Psoas muscle (tissue), 8 donors: ENCODE results near the gene PANX1. TPM values are rescaled to one million over a fixed set of nuclear protein-coding genes. Genes with fewer than 3 reads are reported as not detected.
"Not testable (repeated sequence)": the region's sequence is repeated elsewhere in the genome, so short reads cannot be mapped to it uniquely, and the experiment has no call there.

Experiments used
- ATAC-seq, 4 donors: fragments of 200-7000 bp; cut with Tn5 transposase; one replicate each; pipeline ENCODE4 v1.9.1; 2020; ENCODE audit warnings: moderate library complexity in 3 of 4, mild to moderate bottlenecking in 2 of 4
- DNase-seq, 2 donors: peaks; one replicate each; pipeline ENCODE4 v3.0.0-alpha.2; 2020
- H3K27ac ChIP-seq: fragments of 200-600 bp; one replicate; pipeline ENCODE4 v1.8.0; 2022
- H3K27me3 ChIP-seq, 3 donors: fragments of 200-600 bp in 1 of 3; one replicate each; pipeline versions ENCODE4 v1.6.1 to v1.8.0; 2013 to 2022; ENCODE audit warnings: low read length in 2 of 3, mild to moderate bottlenecking in 2 of 3, moderate library complexity in 1 of 3; ENCODE audit not compliant: insufficient read depth in 3 of 3
- H3K36me3 ChIP-seq, 2 donors: fragments of 200-600 bp in 1 of 2; one replicate each; pipeline versions ENCODE4 v1.6.1 to v1.8.0; 2013 to 2022; ENCODE audit warnings: low read depth in 1 of 2, mild to moderate bottlenecking in 1 of 2, moderate library complexity in 1 of 2; ENCODE audit not compliant: insufficient read depth in 1 of 2
- H3K4me1 ChIP-seq: fragments of 200-600 bp; one replicate; pipeline ENCODE4 v1.8.0; 2022
- H3K4me3 ChIP-seq: fragments of 200-600 bp; one replicate; pipeline ENCODE4 v1.8.0; 2022; ENCODE audit warnings: mild to moderate bottlenecking
- H3K9me3 ChIP-seq: fragments of 200-600 bp; one replicate; pipeline ENCODE4 v1.8.0; 2022
- CTCF ChIP-seq: fragments of 200-600 bp; IDR thresholded peaks from one replicate; pipeline ENCODE4 v1.8.0; 2022; ENCODE audit warnings: antibody characterized with exemption
- WGBS, 3 donors: extraction: QIAGEN DNeasy Blood & Tissue Kit; methylation state at CpG; one replicate each; pipeline versions ENCODE4 v1.1.6 to v1.1.7; 2013; 5-methylcytosine and 5-hydroxymethylcytosine counted together
- intact Hi-C, 2 donors: fragments of 100-400 bp; cut with DNase I; formaldehyde crosslinking; loops; one replicate each; pipeline versions ENCODE4 v1.11.0 to v1.14.2; 2022
- polyA plus RNA-seq, 3 donors: library from polyadenylated mRNA; stranded (reverse); fragments of 200-250 nt; gene quantifications; one replicate each; pipeline ENCODE4 v1.2.3, GENCODE V29; 2013
- total RNA-seq, 4 donors: library from RNA; stranded (reverse); fragmentation: NEBNext Ultra II Directional in 2 of 4; extraction: Animal tissue kit (Norgen Biotek cat#: 25700) in 2 of 4; gene quantifications; one replicate each; pipeline versions ENCODE4 v1.2.1 to v1.2.4, GENCODE V29; 2021 to 2023
- donor health status: healthy with polysubstance abuse.
- donor health status: DM: no; HTN: no; CAD: no; lungs with moderate emphysema.
- donor health status: Bipolar disorder and iron deficiency.
- donor health status: healthy.
- donor health status: DM: yes; HTN: yes; CAD: no.
- donor health status: DM: no; HTN: no; CAD: no.
- donor health status: DM: no; HTN: no; CAD: no.
- donor health status: DM: yes; HTN: yes; CAD: no.

Gene PANX1
- total and polyA plus RNA-seq, 7 donors: 9.2 to 87.2 (median 33.5) TPM

- DNase-seq (no peak), ATAC-seq (no peak)
- intact Hi-C loops: no loop called here
- no peak for TF ChIP-seq CTCF
- no peaks in the 10 kb centered on the region for H3K4me1 ChIP-seq
- no peaks in the 10 kb centered on the region for H3K36me3 ChIP-seq
- no peak overlapping the region for H3K4me3 ChIP-seq
- H3K27me3 ChIP-seq: no peaks in the 10 kb centered on the region
- H3K27ac ChIP-seq: no peak overlapping the region
- WGBS, 3 donors: 93 to 100% (median 95%) methylated on average over 1 of the region's 1 CpG
- H3K9me3 ChIP-seq: no peaks in the 10 kb centered on the region
These were observed 11.5 kb upstream of the PANX1 start for GRCh38 chr11:94117197-94117574.

- no peaks in the 10 kb centered on the region for H3K9me3 ChIP-seq
- no peaks in the 10 kb centered on the region for H3K36me3 ChIP-seq
- no peaks in the 10 kb centered on the region for H3K27me3 ChIP-seq
- TF ChIP-seq CTCF: no peak
- H3K4me3 ChIP-seq: no peak overlapping the region
- ATAC-seq (no peak), DNase-seq (no peak)
- H3K27ac ChIP-seq: no peak overlapping the region
- intact Hi-C loops: no loop called here
- no peaks in the 10 kb centered on the region for H3K4me1 ChIP-seq
These were observed 10.8 kb upstream of the PANX1 start for GRCh38 chr11:94117871-94118270.

- H3K27ac ChIP-seq, ATAC-seq, H3K4me1 ChIP-seq, H3K36me3 ChIP-seq, H3K27me3 ChIP-seq, DNase-seq, H3K9me3 ChIP-seq, intact Hi-C loops, H3K4me3 ChIP-seq: not testable (repeated sequence)
- WGBS, 3 donors: 71 to 84% (median 83%) methylated on average over 6 of the region's 6 CpGs
These were observed 9.0 kb upstream of the PANX1 start for GRCh38 chr11:94119676-94120075.

GRCh38 chr11:94120516-94120915, 8.1 kb upstream of the PANX1 start:
- DNase-seq, ATAC-seq, H3K27me3 ChIP-seq, H3K9me3 ChIP-seq, H3K4me3 ChIP-seq, H3K27ac ChIP-seq, H3K4me1 ChIP-seq, intact Hi-C loops, H3K36me3 ChIP-seq: not testable (repeated sequence)
- WGBS, 3 donors: 70 to 79% (median 78%) methylated on average over 2 of the region's 2 CpGs

- ATAC-seq: no peak
- intact Hi-C loops: no loop called here
- Histone ChIP-seq H3K36me3 (no peaks in the 10 kb centered on the region), H3K4me3 (no peak overlapping the region), H3K4me1 (no peaks in the 10 kb centered on the region), H3K9me3 (no peaks in the 10 kb centered on the region), H3K27ac (no peak overlapping the region), H3K27me3 (no peaks in the 10 kb centered on the region)
- WGBS, 3 donors: 93 to 98% (median 97%) methylated on average over 6 of the region's 6 CpGs
- no peak for TF ChIP-seq CTCF
- DNase-seq: no peak
These were observed 7.7 kb upstream of the PANX1 start for GRCh38 chr11:94120946-94121345.

GRCh38 chr11:94125407-94126115, 3.1 kb upstream of the PANX1 start:
- intact Hi-C loops: no loop called here
- peaks cover 4% of the 10 kb centered on the region for H3K4me1 ChIP-seq
- no peak for ATAC-seq
- WGBS, 3 donors: 86 to 89% (median 89%) methylated on average over 8 of the region's 8 CpGs
- peaks cover 0 to 23% (median 0%) of the 10 kb centered on the region in 3 donors for H3K27me3 ChIP-seq
- DNase-seq: no peak
- H3K36me3 ChIP-seq: no peaks in the 10 kb centered on the region
- H3K27ac ChIP-seq: no peak overlapping the region
- no peak for TF ChIP-seq CTCF
- H3K9me3 ChIP-seq: no peaks in the 10 kb centered on the region
- H3K4me3 ChIP-seq: no peak overlapping the region
